HG03097 (cell line): Measurements from ENCODE around the gene MIEF1.
A peak's percentile ranks its signal among the peaks of the same experiment; 100 is the strongest.

Experiments used
- ATAC-seq: cut with Tn5 transposase; IDR thresholded peaks from one replicate; pipeline ENCODE4 v1.9.1; 2021; ENCODE audit not compliant: unreplicated experiment, low FRiP score

MIEF1 gene

GRCh38 chr22:39502109-39502788, at the start of gene MIEF1:
Gene MIEF1, plus strand, starts transcription at chr22:39502290. Its CDS starts 9,005 bp downstream, at chr22:39511295.
- peak; percentile 84 for ATAC-seq

GRCh38 chr22:39452740-39453040, 49.4 kb upstream of the MIEF1 start:
- no peak for ATAC-seq

- no peak for ATAC-seq
These were observed 48.2 kb upstream of the MIEF1 start for GRCh38 chr22:39453765-39454378.

- no peak for ATAC-seq
These were observed 47.7 kb upstream of the MIEF1 start for GRCh38 chr22:39454385-39454871.

GRCh38 chr22:39456522-39457197, 45.4 kb upstream of the MIEF1 start, which contains the start of gene MGAT3:
Gene MGAT3, plus strand, starts transcription at chr22:39457012. Its CDS starts 30,336 bp downstream, at chr22:39487348.
- no peak for ATAC-seq

- ATAC-seq: no peak
These were observed 44.9 kb upstream of the MIEF1 start for GRCh38 chr22:39457198-39457555.

- no peak for ATAC-seq
These were observed 44.3 kb upstream of the MIEF1 start for GRCh38 chr22:39457556-39458443.

GRCh38 chr22:39458444-39459083, 43.5 kb upstream of the MIEF1 start:
- ATAC-seq: no peak

- ATAC-seq: no peak
These were observed 42.4 kb upstream of the MIEF1 start for GRCh38 chr22:39459681-39460080.

- no peak for ATAC-seq
These were observed 39.5 kb upstream of the MIEF1 start for GRCh38 chr22:39462443-39463221.

- no peak for ATAC-seq
These were observed 38.8 kb upstream of the MIEF1 start for GRCh38 chr22:39463277-39463676.

GRCh38 chr22:39463931-39464390, 38.1 kb upstream of the MIEF1 start:
- no peak for ATAC-seq

- ATAC-seq: no peak
These were observed 35.7 kb upstream of the MIEF1 start for GRCh38 chr22:39466228-39467006.

GRCh38 chr22:39467390-39467895, 34.6 kb upstream of the MIEF1 start:
- ATAC-seq: no peak

- ATAC-seq: no peak
These were observed 33.4 kb upstream of the MIEF1 start for GRCh38 chr22:39468487-39469325.

GRCh38 chr22:39469326-39469680, 32.8 kb upstream of the MIEF1 start:
- ATAC-seq: no peak

GRCh38 chr22:39469681-39470450, 32.2 kb upstream of the MIEF1 start:
- ATAC-seq: no peak
